ENCODE data around the gene ABI1.

Gene ABI1

GRCh38 chr10:26721561-26721960, 139.2 kb downstream of the ABI1 start:
- DNase-seq (ENCODE audit: extremely low read depth in 1 of 2, low read depth in 1 of 2) = peak; percentile 16 to 37

GRCh38 chr10:26717476-26717875, 143.3 kb downstream of the ABI1 start:
- no peak for DNase-seq (ENCODE audit: extremely low read depth in 1 of 2, low read depth in 1 of 2)

- no peak for DNase-seq (ENCODE audit: extremely low read depth in 1 of 2, low read depth in 1 of 2)
Measured at GRCh38 chr10:26715137-26715487, 145.6 kb downstream of the ABI1 start.

GRCh38 chr10:26714415-26715136, 146.2 kb downstream of the ABI1 start:
- no peak for DNase-seq (ENCODE audit: extremely low read depth in 1 of 2, low read depth in 1 of 2)

- DNase-seq (ENCODE audit: extremely low read depth in 1 of 2, low read depth in 1 of 2) = no peak
Measured at GRCh38 chr10:26711324-26711723, 149.4 kb downstream of the ABI1 start.

- no peak for DNase-seq (ENCODE audit: extremely low read depth in 1 of 2, low read depth in 1 of 2)
Measured at GRCh38 chr10:26706936-26707335, 153.8 kb downstream of the ABI1 start.

- no peak for DNase-seq (ENCODE audit: extremely low read depth in 1 of 2, low read depth in 1 of 2)
Measured at GRCh38 chr10:26706206-26706605, 154.6 kb downstream of the ABI1 start.

- no peak for DNase-seq (ENCODE audit: extremely low read depth in 1 of 2, low read depth in 1 of 2)
Measured at GRCh38 chr10:26703974-26704373, 156.8 kb downstream of the ABI1 start.

GRCh38 chr10:26703096-26703495, 157.7 kb downstream of the ABI1 start:
- DNase-seq (ENCODE audit: extremely low read depth in 1 of 2, low read depth in 1 of 2) = no peak

- DNase-seq (ENCODE audit: extremely low read depth in 1 of 2, low read depth in 1 of 2) = no peak
Measured at GRCh38 chr10:26700884-26701630, 159.7 kb downstream of the ABI1 start.

GRCh38 chr10:26699631-26700030, 161.1 kb downstream of the ABI1 start:
- DNase-seq (ENCODE audit: extremely low read depth in 1 of 2, low read depth in 1 of 2) = no peak

GRCh38 chr10:26698909-26699308, 161.8 kb downstream of the ABI1 start:
- no peak for DNase-seq (ENCODE audit: extremely low read depth in 1 of 2, low read depth in 1 of 2)

GRCh38 chr10:26697922-26698608, 162.7 kb downstream of the ABI1 start:
- DNase-seq (ENCODE audit: extremely low read depth in 1 of 2, low read depth in 1 of 2) = no peak

- peak; percentile 50 to 55 for DNase-seq (ENCODE audit: extremely low read depth in 1 of 2, low read depth in 1 of 2)
Measured at GRCh38 chr10:26697163-26697921, 163.4 kb downstream of the ABI1 start, which contains the start of gene PDSS1. TSS of gene PDSS1 (plus strand) at chr10:26697701. CDS start at chr10:26697712, 11 bp downstream.

- no peak for DNase-seq (ENCODE audit: extremely low read depth in 1 of 2, low read depth in 1 of 2)
Measured at GRCh38 chr10:26696786-26697162, 164.0 kb downstream of the ABI1 start.
